Right lung (tissue), 5 donors: Measurements from ENCODE around the gene STAT3. TPM values are rescaled to one million over a fixed set of nuclear protein-coding genes. Genes with fewer than 3 reads are reported as not detected.
A peak's percentile ranks its signal among the peaks of the same experiment; 100 is the strongest.
"Not testable (repeated sequence)": the region's sequence is repeated elsewhere in the genome, so short reads cannot be mapped to it uniquely, and the experiment has no call there.

Experiments
- DNase-seq, 2 donors: peaks; one replicate each; pipeline ENCODE4 v3.0.0-alpha.2; 2013
- polyA plus RNA-seq, 5 donors: library from polyadenylated mRNA; unstranded; fragments of 120-200 nt; gene quantifications; one replicate each; pipeline versions ENCODE4 v1.2.1 to v1.2.3, GENCODE V29; 2013; ENCODE audit warnings: inconsistent platforms in 1 of 5, low replicate concordance in 1 of 5; ENCODE audit not compliant: insufficient read length in 5 of 5, insufficient read depth in 1 of 5

The STAT3 gene
- polyA plus RNA-seq, 5 donors = 66.7 to 81.4 (median 74.4) TPM

DNA sequence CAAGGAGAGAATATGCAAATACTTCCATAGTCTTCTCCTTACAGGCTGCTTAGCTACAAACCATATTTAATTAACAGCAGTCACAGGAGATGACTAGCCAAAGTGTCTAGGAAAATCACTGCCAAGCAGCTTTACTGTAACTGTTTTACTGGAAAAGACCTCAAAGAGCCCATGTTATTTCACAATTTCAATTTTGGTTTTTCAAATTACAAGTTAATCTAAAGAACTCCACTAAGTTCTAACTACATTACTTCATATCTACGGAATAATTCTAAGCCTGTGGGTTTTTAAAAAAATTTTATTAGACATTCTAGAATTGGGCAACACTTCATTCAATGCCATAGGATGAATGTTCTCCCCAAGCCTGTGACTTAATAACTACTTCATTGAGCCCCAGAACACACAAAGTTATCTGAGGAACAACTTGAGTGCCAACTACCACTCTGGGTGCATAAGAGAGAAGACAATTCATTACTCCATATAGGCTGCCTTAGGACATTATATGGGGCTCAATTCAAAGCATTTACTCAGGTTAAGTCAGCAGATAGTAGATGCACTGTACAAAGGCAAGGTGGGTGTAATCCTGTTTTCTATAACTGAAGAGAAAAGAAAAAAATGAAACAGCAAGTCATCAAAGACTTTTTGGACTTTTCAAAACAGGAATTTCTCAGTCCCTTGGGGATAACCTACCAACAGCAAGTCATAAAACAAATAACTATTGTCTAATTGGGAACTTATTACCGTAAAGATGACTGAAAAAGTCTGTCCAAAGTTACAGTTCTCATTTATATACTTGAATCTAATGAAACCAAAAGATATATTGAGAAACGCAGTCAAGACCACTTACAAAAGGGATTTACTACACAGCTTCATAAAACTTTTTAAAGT, 33.0 kb downstream of the STAT3 start:
- DNase-seq = no peak

GRCh38 chr17:42348104-42348503, 40.1 kb downstream of the STAT3 start:
- no peak for DNase-seq

DNA sequence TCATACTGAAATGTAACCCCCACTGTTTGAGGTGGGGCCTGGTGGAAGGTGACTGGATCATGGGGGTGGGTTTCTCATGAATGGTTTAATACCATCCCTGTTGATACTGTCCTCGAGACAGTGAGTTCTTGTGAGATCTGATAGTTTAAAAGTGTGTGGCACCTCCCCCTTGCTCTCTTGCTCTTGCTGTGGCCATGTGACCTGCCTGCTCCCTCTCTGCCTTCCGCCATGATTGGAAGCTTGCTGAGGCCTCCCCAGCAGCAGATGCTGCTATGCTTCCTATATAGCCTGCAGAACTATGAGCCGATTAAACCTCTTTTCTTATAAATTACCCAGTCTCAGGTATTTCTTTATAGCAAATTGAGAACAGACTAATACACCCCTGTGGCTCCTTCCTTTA, 40.6 kb downstream of the STAT3 start:
- DNase-seq = no peak

- DNase-seq = no peak
Observed at GRCh38 chr17:42347198-42347597, 41.0 kb downstream of the STAT3 start.

DNA sequence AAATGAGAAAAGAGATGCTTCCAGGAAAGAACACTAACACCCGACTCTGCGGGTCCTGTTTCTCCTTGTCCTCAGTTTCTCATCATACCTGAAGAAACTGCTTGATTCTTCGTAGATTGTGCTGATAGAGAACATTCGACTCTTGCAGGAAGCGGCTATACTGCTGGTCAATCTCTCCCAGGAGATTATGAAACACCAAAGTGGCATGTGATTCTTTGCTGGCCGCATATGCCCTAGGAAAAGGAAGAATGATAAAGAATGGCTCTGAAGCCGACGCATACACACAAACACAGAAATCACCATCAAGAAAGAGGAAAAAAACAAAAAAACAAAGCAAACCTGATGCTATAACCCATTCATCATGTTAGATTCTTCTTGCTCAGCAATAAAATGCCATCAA, 41.8 kb downstream of the STAT3 start:
- DNase-seq = no peak

DNA sequence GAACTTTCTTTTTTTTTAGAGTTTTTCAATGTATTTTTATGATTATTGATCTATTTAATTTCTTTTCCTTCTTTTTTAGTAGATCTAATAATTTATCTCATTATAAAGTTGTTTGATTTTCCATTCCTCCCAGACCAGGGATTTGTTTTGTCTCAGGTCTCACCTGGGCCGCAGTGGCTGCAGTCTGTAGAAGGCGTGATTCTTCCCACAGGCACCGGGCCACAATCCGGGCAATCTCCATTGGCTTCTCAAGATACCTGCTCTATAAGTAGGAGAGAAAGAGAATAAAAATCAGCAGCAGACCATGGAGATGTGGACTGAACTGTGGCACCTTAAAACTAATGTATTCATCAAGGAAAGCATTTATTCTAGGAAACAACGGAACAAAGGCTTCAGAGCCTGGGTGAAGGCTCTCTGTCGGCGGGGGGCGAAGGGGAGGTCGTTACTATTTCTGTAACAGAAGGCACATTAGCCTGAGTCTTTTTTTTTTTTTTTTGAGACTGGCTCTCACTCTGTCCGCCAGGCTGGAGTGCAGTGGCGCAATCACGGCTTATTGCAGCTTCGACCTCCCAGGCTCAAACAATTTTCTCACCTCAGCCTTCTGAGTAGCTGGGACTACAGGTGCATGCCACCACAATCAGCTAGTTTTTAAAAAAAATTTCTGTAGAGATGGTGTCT, 42.7 kb downstream of the STAT3 start:
- no peak for DNase-seq

DNA sequence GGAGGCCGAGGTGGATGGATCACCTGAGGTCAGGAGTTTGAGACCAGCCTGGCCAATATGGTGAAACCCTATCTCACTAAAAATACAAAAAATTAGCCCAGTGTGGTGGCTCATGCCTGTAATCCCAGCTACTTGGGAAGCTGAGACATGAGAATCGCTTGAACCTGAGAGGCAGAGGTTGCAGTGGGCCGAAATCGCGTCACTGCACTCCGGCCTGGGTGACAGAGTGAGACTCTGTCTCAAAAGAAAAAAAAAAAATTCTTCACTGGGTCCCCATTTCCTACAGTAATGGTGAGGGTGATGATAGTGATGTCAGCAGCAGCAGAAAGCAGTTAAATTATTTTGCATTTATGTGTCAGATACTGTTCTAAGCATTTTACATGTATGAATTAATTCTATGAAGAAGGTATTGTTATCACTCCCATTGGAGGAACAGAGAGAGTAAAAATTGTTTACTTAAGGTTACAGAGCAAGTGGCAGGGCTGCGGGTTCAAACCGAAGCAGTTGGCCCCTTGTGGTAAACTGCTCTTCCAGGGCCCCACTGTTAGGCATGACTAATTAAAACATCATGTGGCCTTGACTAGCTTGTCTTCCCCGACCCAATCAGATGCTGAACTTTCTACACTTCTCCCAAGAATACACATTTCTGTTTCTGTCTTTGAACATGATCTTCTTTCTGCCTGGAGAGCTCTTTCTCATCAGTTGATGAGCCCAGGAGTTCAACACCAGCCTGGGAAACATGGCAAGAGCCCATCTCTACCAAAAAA, 45.8 kb downstream of the STAT3 start:
- no peak for DNase-seq

DNA sequence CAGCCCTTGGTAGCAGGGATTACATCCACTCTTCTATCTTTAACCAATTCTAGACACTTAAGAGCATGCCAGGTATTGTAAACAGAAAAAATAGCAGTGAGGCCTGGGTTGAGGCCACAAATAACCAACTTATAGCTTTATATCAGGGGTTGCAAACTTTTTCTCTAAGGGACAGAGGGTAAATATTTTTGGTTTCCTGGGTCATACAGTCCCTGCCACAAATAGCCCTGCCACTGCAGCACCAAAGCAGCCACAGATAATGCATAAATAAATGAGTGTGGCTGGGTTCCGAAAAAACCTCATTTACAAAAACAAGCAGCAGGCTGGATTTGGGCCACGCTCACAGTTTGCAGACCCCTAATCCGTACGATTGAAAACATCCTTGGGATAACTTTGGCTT, 46.7 kb downstream of the STAT3 start:
- no peak for DNase-seq

- no peak for DNase-seq
Observed at GRCh38 chr17:42340691-42341127, 47.5 kb downstream of the STAT3 start.

DNA sequence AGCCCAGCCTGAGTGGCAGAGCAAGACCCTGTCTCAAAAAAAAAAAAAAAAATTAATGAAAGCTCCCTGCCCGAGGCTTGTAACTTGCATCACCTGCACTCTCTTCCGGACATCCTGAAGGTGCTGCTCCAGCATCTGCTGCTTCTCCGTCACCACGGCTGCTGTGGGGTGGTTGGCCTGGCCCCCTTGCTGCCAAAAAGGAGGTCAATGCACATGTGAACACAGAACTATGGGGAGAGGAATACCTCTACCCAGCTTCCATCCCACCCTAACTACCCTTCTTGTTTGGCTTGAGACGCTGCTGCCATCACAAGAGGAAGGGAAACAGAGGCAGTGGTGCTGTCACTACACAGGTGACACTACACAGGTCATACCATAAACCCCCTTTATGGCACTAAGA, 49.0 kb downstream of the STAT3 start:
- no peak for DNase-seq

- no peak for DNase-seq
Observed at GRCh38 chr17:42338427-42338985, 49.7 kb downstream of the STAT3 start.

- DNase-seq = no peak
Observed at GRCh38 chr17:42337442-42337841, 50.8 kb downstream of the STAT3 start.

DNA sequence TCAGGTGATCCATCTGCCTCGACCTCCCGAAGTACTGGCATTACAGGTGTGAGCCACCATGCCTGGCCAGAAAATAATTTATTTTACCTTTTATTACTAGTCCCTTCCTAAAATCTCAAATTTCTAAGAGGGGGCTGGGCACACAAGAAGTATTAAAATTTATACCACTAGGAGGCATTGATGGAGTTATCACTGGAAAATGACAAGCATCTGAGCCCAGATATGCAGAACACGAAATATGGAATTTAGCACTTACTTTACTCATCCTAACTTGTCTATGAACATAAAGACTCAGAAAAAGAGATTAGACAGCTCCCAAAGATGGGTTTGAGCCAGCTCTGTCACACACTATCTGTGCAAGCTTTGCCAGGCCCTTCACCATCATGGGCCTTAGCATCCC, 53.6 kb downstream of the STAT3 start:
- no peak for DNase-seq

- no peak for DNase-seq
Observed at GRCh38 chr17:42333053-42333452, 55.2 kb downstream of the STAT3 start.

GRCh38 chr17:42329025-42329976, 58.9 kb downstream of the STAT3 start:
- no peak for DNase-seq

DNA sequence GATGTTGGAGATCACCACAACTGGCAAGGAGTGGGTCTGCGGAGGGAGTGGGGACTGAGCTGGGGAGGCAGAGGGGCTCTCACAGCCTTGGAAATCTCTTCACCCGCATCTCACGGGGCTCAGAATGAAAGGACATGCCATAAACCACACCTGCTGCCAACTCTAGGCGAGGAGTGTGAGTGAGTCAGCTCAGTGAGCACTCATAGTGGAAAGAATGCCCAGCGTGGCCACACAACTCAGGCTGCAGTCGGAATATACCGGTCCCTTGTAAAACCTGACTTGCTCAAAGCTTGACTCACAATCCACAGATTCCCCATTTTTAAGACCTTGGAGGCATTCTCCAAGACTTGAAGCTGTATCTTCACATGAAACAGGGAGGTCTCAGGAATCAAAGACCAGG, 63.2 kb downstream of the STAT3 start:
- DNase-seq = no peak

DNA sequence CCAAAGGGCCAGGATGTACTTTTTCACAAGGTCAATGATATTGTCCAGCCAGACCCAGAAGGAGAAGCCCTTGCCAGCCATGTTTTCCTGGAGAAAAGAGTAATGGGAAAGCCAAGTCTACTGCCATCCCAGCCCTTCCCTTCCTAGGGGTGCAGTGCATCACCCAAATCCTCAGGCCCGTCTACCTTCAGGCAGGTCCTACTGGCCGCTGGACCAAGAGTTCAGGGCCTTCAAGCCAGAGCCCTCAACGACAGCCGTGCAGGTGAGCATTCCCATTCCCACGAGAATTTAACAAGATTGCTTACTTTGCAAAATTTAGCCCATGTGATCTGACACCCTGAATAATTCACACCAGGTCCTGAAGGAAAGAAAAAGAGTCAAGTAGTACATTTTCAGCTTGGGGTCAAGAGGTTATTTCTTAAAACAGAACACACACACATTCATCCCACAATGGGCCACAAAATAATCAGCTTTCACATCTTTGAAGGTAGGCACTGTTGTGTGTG, 64.9 kb downstream of the STAT3 start:
- DNase-seq = no peak

GRCh38 chr17:42322382-42323267, 65.6 kb downstream of the STAT3 start:
- peak; percentile 78 to 87 for DNase-seq

DNA sequence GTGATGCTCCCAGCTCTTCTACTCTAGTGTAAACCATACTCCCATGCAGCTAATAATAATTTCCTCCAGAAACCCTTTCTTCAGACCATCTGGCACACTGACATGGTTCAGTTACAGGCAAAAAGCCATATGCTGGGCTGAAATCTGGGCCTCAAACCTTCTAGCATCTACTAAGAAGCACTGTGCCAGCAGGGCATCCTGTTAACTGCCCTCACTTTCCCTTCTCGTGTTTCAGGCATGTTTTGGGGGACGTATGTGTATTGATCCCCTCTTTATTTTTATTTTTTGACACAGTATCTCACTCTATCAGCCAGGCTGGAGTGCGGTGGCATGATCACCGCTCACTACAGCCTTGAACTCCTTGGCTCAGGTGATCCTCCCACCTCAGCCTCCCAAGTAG, 66.7 kb downstream of the STAT3 start:
- no peak for DNase-seq

- not testable (repeated sequence) for DNase-seq
Observed at GRCh38 chr17:42317967-42318366, 70.3 kb downstream of the STAT3 start.
